ENCODE data around the gene DEFB129. TPM values are rescaled to one million over a fixed set of nuclear protein-coding genes. Genes with fewer than 3 reads are reported as not detected.
"Not testable (repeated sequence)": the region's sequence is repeated elsewhere in the genome, so short reads cannot be mapped to it uniquely, and the experiment has no call there.

The DEFB129 gene
- total RNA-seq, 2 experiments from 2014 or later, result not detected

DNA sequence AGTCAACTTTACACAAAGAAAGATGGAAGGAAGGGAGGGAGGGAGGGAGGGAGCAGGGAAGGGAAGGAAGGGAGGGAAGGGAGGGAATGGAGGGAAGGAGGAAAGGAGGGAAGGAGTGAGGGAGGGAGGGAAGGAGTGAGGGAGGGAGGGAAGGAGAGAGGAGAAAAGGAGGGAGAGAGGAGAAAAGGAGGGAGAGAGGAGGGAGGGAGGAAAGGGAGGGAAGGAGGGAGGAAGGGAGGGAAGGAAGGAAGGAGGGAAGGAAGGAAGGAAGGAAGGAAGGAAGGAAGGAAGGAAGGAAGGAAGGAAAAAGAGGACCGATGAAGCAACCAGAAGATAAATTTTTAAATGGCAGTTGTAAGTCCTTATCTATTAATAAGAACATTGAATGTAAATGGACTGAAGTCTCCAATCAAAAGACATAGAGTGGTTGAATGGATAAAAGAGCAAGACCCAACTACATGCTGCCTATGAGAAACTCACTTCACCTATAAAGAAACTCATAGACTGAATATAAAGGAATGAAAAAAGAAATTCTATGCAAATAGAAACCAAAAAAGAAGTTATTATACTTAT lies 5.7 kb upstream of the DEFB129 start:
- H4K20me1 ChIP-seq (ENCODE audit: insufficient read depth, low read length), result no peaks in the 10 kb centered on the region
- H3K4me3 ChIP-seq (ENCODE audit: low read depth, low read length, poor library complexity, severe bottlenecking), result no peak overlapping the region
- no peaks in the 10 kb centered on the region for H3K36me3 ChIP-seq (ENCODE audit: insufficient read depth, low read length)
- ChIA-PET POLR2A (no interaction called here), CTCF (ENCODE audit: unreplicated experiment) (no interaction called here)
- no peak for DNase-seq (ENCODE audit: low spot score)
- H3K9me2 ChIP-seq (ENCODE audit: insufficient read depth, low read length), result no peaks in the 10 kb centered on the region
- intact Hi-C loops (cut with micrococcal nuclease; ENCODE audit: unreplicated experiment), result no loop called here
- no peaks in the 10 kb centered on the region for H3K4me1 ChIP-seq (ENCODE audit: insufficient read depth, low read length, poor library complexity, severe bottlenecking)
- BruUV-seq (replicated peaks), result no TSS peak
- no peaks in the 10 kb centered on the region for H3K9me3 ChIP-seq (ENCODE audit: low read length)
- H3K4me2 ChIP-seq (ENCODE audit: low read length), result no peak overlapping the region
- TF ChIP-seq EZH2phosphoT487 (IDR thresholded peaks at IDR 0.05; ENCODE audit: borderline replicate concordance, low read depth, low read length) (no peak), CTCF (conservative IDR thresholded peaks at IDR 0.05; ENCODE audit: low read length) (no peak)
- H2AFZ ChIP-seq (ENCODE audit: low read length), result no peak overlapping the region
- no peaks in the 10 kb centered on the region for H3K79me2 ChIP-seq (ENCODE audit: insufficient read depth, low read depth, low read length)
- H3K27ac ChIP-seq (ENCODE audit: low read depth, low read length, poor library complexity, severe bottlenecking), result no peak overlapping the region

DNA sequence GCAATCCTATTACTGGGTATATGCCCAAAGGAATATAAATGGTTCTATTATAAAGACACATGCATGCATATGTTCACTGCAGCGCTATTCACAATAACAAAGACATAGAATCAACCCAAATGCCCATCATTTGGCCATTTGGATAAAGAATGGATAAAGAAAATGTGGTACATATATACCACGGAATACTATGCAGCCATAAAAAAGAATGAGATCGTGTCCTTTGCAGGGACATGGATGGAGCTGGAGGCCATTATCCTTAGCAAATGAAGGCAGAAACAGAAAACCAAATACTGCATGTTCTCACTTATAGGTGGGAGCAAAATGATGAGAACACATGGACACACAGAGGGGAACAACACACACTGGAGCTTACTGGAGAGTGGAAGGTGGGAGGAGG lies 1.2 kb upstream of the DEFB129 start:
- H2AFZ ChIP-seq (ENCODE audit: low read length); H3K9me3 ChIP-seq (ENCODE audit: low read length); H3K4me3 ChIP-seq (ENCODE audit: low read depth, low read length, poor library complexity, severe bottlenecking); H3K36me3 ChIP-seq (ENCODE audit: insufficient read depth, low read length); H3K4me1 ChIP-seq (ENCODE audit: insufficient read depth, low read length, poor library complexity, severe bottlenecking); H3K4me2 ChIP-seq (ENCODE audit: low read length); intact Hi-C loops (cut with micrococcal nuclease; ENCODE audit: unreplicated experiment); H4K20me1 ChIP-seq (ENCODE audit: insufficient read depth, low read length); H3K27ac ChIP-seq (ENCODE audit: low read depth, low read length, poor library complexity, severe bottlenecking); H3K79me2 ChIP-seq (ENCODE audit: insufficient read depth, low read depth, low read length); BruUV-seq (replicated peaks); CTCF ChIA-PET (ENCODE audit: unreplicated experiment); POLR2A ChIA-PET; H3K9me2 ChIP-seq (ENCODE audit: insufficient read depth, low read length); DNase-seq (ENCODE audit: low spot score): not testable (repeated sequence)

DNA sequence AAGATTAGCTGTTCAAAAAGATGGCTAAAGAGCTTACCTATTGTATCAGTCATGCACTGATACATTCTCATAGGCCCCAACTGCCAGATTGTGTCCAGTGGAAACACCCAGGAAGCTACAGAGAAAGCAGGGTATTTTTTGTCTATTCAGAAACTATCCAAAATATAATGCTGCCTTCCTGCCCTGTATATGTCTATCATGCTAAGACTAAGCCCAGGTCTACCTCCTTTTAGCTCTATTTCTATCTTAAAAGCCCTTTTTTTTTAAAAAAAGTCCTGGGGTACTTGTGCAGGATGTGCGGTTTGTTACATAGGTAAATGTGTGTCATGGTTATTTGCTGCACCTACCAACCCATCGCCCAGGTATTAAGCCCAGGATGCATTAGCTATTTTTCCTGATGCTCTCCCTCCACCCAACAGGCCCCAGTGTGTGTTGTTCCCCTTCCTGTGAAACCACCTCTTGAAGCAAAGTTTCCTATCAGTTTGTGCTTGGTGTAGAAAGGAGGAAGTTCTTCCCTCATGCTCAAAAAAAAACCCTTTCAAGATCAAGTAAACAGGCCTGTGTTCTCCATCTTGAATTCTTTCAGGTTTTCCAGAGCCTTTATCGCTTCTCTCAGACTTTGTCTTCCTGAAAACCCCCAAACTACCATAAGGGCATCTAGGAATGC lies 514 bp downstream of the DEFB129 start:
- Histone ChIP-seq H3K9me2 (ENCODE audit: insufficient read depth, low read length) (no peaks in the 10 kb centered on the region), H3K36me3 (ENCODE audit: insufficient read depth, low read length) (no peaks in the 10 kb centered on the region), H3K4me2 (ENCODE audit: low read length) (no peak overlapping the region), H4K20me1 (ENCODE audit: insufficient read depth, low read length) (no peaks in the 10 kb centered on the region), H3K9me3 (ENCODE audit: low read length) (no peaks in the 10 kb centered on the region), H3K27ac (ENCODE audit: low read depth, low read length, poor library complexity, severe bottlenecking) (no peak overlapping the region), H3K4me1 (ENCODE audit: insufficient read depth, low read length, poor library complexity, severe bottlenecking) (no peaks in the 10 kb centered on the region), H3K4me3 (ENCODE audit: low read depth, low read length, poor library complexity, severe bottlenecking) (no peak overlapping the region), H2AFZ (ENCODE audit: low read length) (no peak overlapping the region), H3K79me2 (ENCODE audit: insufficient read depth, low read depth, low read length) (no peaks in the 10 kb centered on the region)
- CTCF ChIA-PET (ENCODE audit: unreplicated experiment), result no interaction called here
- peak; percentile 8 for DNase-seq (ENCODE audit: low spot score)
- POLR2A ChIA-PET, result no interaction called here
- BruUV-seq (replicated peaks), result no TSS peak
- TF ChIP-seq CTCF (conservative IDR thresholded peaks at IDR 0.05; ENCODE audit: low read length), result no peak
- TF ChIP-seq EZH2phosphoT487 (IDR thresholded peaks at IDR 0.05; ENCODE audit: borderline replicate concordance, low read depth, low read length), result no peak
- intact Hi-C loops (cut with micrococcal nuclease; ENCODE audit: unreplicated experiment), result no loop called here

Data from OCI-LY7 (cell line).